Liver (tissue), 9 donors: Measurements from ENCODE around the gene FOXN4. TPM values are rescaled to one million over a fixed set of nuclear protein-coding genes. Genes with fewer than 3 reads are reported as not detected.

Experiments
- DNase-seq: peaks from one replicate; pipeline ENCODE4 v3.0.0-alpha.2; 2017; ENCODE audit warnings: low spot score
- H3K27ac ChIP-seq, 2 donors: one replicate each; pipeline ENCODE4 v1.7.0; 2013; ENCODE audit warnings: inconsistent platforms in 2 of 2, low read length in 2 of 2, control low read depth in 1 of 2, low read depth in 1 of 2, mild to moderate bottlenecking in 1 of 2
- H3K27me3 ChIP-seq, 4 donors: one replicate each; pipeline versions ENCODE4 v1.6.1 to v1.7.0; 2013; ENCODE audit warnings: low read length in 3 of 4, inconsistent platforms in 1 of 4, mild to moderate bottlenecking in 1 of 4, moderate library complexity in 1 of 4; ENCODE audit not compliant: control insufficient read depth in 4 of 4, insufficient read depth in 4 of 4
- H3K36me3 ChIP-seq, 4 donors: one replicate each; pipeline versions ENCODE4 v1.6.1 to v1.7.0; 2013; ENCODE audit warnings: low read length in 3 of 4, mild to moderate bottlenecking in 3 of 4, low read depth in 1 of 4, moderate library complexity in 1 of 4; ENCODE audit not compliant: control insufficient read depth in 4 of 4, insufficient read depth in 3 of 4
- H3K4me1 ChIP-seq, 4 donors: one replicate each; pipeline versions ENCODE4 v1.6.1 to v1.7.0; 2013; ENCODE audit warnings: low read length in 3 of 4, mild to moderate bottlenecking in 3 of 4, moderate library complexity in 1 of 4; ENCODE audit not compliant: control insufficient read depth in 4 of 4, insufficient read depth in 4 of 4
- H3K4me3 ChIP-seq, 3 donors: one replicate each; pipeline versions ENCODE4 v1.6.1 to v1.7.0; 2013; ENCODE audit warnings: low read length in 3 of 3, control low read depth in 1 of 3, low read depth in 1 of 3, mild to moderate bottlenecking in 1 of 3
- H3K9ac ChIP-seq, 2 donors: one replicate each; pipeline ENCODE4 v1.7.0; 2013; ENCODE audit warnings: low read length in 2 of 2, mild to moderate bottlenecking in 2 of 2, moderate library complexity in 2 of 2, control low read depth in 1 of 2, low read depth in 1 of 2
- H3K9me3 ChIP-seq, 4 donors: one replicate each; pipeline versions ENCODE4 v1.6.1 to v1.7.0; 2013; ENCODE audit warnings: low read length in 3 of 4; ENCODE audit not compliant: control insufficient read depth in 4 of 4
- EGR1 ChIP-seq, 2 donors: IDR thresholded peaks; 2 replicates each; pipeline ENCODE4 v1.6.1; 2016 to 2018; ENCODE audit warnings: antibody characterized with exemption in 2 of 2, low read depth in 2 of 2
- FOXA1 ChIP-seq: IDR thresholded peaks from 2 replicates; pipeline ENCODE4 v1.6.1; 2016; ENCODE audit warnings: antibody characterized with exemption
- GABPA ChIP-seq, 2 donors: IDR thresholded peaks in 1 of 2; conservative IDR thresholded peaks in 1 of 2; 2 replicates each; pipeline ENCODE4 v1.6.1; 2016; ENCODE audit warnings: antibody characterized with exemption in 2 of 2, mild to moderate bottlenecking in 1 of 2, moderate library complexity in 1 of 2
- HNF4G ChIP-seq: IDR thresholded peaks from 2 replicates; pipeline ENCODE4 v1.6.1; 2016; ENCODE audit warnings: antibody characterized with exemption
- NR2F2 ChIP-seq: IDR thresholded peaks from 2 replicates; pipeline ENCODE4 v1.6.1; 2016; ENCODE audit warnings: antibody characterized with exemption
- RAD21 ChIP-seq, 2 donors: IDR thresholded peaks; 2 replicates each; pipeline ENCODE4 v1.6.1; 2016; ENCODE audit warnings: antibody characterized with exemption in 2 of 2, mild to moderate bottlenecking in 2 of 2
- RXRA ChIP-seq, 2 donors: IDR thresholded peaks; 2 replicates each; pipeline ENCODE4 v1.6.1; 2017 to 2018; ENCODE audit warnings: antibody characterized with exemption in 2 of 2, mild to moderate bottlenecking in 1 of 2
- SP1 ChIP-seq: IDR thresholded peaks from 2 replicates; pipeline ENCODE4 v1.6.1; 2018; ENCODE audit warnings: antibody characterized with exemption, mild to moderate bottlenecking
- YY1 ChIP-seq: IDR thresholded peaks from 2 replicates; pipeline ENCODE4 v1.6.1; 2016; ENCODE audit warnings: antibody characterized with exemption, mild to moderate bottlenecking
- WGBS: extraction: QIAGEN DNeasy Blood & Tissue Kit; methylation state at CpG from one replicate; pipeline ENCODE4 v1.1.7; 2013; 5-methylcytosine and 5-hydroxymethylcytosine counted together
- polyA plus RNA-seq, 2 donors: library from polyadenylated mRNA; stranded (reverse) in 1 of 2; unstranded in 1 of 2; fragments of 200-250 nt in 1 of 2; fragments of >200 nt in 1 of 2; fragmentation: Nextera tagmentation in 1 of 2; extraction: Ambion mirVana in 1 of 2; gene quantifications; one replicate each; pipeline versions ENCODE4 v1.2.1 to v1.2.3, GENCODE V29; 2013 to 2015
- total RNA-seq, 2 donors: library from RNA; depleted of rRNA; stranded (reverse); fragments of >200 nt; gene quantifications; one replicate each; pipeline ENCODE4 v1.2.3, GENCODE V29; 2014
- TF ChIP-seq, protein P1 (sequence below): IDR thresholded peaks from 2 replicates; pipeline ENCODE4 v1.6.1; 2016; ENCODE audit warnings: antibody characterized with exemption, mild to moderate bottlenecking
- TF ChIP-seq, protein P2 (sequence below): IDR thresholded peaks from 2 replicates; pipeline ENCODE4 v1.6.1; 2016; ENCODE audit warnings: antibody characterized with exemption
- TF ChIP-seq, protein P3 (sequence below): IDR thresholded peaks from 2 replicates; pipeline ENCODE4 v1.6.1; 2016; ENCODE audit warnings: antibody characterized with exemption
- donor health status: healthy.
- donor health status: healthy.
- donor health status: healthy.
- donor health status: healthy.
- donor health status: healthy.

FOXN4 gene
- total and polyA plus RNA-seq, 4 donors = not detected

DNA sequence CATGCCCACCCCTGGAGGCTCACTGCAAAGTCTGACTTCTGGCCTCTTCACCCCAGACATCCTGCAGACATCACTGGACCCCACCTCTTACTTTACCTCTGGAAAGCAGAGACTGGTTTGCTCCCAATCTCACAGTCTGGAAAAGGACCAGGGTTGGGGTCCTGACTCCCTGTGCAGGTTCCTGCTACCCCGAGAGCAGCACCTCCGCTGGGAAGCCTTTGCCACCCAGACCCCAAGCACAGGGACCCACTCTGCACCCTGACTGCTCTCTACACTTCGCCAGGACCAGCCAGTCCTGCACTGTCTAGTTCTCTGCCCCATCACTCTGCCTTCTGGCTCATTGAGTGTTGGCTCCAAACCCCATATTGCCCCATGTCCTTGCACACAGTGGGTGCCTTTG lies 16.0 kb downstream of the FOXN4 start:
- peaks cover 0 to 3% (median 0%) of the 10 kb centered on the region in 4 donors for H3K4me1 ChIP-seq
- H3K27me3 ChIP-seq = no peaks in the 10 kb centered on the region
- H3K36me3 ChIP-seq = no peaks in the 10 kb centered on the region
- no peak overlapping the region for H3K4me3 ChIP-seq
- H3K9me3 ChIP-seq = no peaks in the 10 kb centered on the region
- no peak for TF ChIP-seq FOXA1
- TF ChIP-seq, protein P1, sequence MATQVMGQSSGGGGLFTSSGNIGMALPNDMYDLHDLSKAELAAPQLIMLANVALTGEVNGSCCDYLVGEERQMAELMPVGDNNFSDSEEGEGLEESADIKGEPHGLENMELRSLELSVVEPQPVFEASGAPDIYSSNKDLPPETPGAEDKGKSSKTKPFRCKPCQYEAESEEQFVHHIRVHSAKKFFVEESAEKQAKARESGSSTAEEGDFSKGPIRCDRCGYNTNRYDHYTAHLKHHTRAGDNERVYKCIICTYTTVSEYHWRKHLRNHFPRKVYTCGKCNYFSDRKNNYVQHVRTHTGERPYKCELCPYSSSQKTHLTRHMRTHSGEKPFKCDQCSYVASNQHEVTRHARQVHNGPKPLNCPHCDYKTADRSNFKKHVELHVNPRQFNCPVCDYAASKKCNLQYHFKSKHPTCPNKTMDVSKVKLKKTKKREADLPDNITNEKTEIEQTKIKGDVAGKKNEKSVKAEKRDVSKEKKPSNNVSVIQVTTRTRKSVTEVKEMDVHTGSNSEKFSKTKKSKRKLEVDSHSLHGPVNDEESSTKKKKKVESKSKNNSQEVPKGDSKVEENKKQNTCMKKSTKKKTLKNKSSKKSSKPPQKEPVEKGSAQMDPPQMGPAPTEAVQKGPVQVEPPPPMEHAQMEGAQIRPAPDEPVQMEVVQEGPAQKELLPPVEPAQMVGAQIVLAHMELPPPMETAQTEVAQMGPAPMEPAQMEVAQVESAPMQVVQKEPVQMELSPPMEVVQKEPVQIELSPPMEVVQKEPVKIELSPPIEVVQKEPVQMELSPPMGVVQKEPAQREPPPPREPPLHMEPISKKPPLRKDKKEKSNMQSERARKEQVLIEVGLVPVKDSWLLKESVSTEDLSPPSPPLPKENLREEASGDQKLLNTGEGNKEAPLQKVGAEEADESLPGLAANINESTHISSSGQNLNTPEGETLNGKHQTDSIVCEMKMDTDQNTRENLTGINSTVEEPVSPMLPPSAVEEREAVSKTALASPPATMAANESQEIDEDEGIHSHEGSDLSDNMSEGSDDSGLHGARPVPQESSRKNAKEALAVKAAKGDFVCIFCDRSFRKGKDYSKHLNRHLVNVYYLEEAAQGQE = no peak
- no peak for TF ChIP-seq RXRA (IDR thresholded peaks at IDR 0.05)
- TF ChIP-seq, protein P2, sequence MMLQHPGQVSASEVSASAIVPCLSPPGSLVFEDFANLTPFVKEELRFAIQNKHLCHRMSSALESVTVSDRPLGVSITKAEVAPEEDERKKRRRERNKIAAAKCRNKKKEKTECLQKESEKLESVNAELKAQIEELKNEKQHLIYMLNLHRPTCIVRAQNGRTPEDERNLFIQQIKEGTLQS = no peak
- no peak for TF ChIP-seq NR2F2
- no peak for TF ChIP-seq SP1
- TF ChIP-seq GABPA (IDR thresholded peaks at IDR 0.05 in 1 of 2, conservative IDR thresholded peaks at IDR 0.05 in 1 of 2) = no peak
- TF ChIP-seq RAD21 (IDR thresholded peaks at IDR 0.05) = no peak
- TF ChIP-seq HNF4G = no peak
- TF ChIP-seq, protein P3, sequence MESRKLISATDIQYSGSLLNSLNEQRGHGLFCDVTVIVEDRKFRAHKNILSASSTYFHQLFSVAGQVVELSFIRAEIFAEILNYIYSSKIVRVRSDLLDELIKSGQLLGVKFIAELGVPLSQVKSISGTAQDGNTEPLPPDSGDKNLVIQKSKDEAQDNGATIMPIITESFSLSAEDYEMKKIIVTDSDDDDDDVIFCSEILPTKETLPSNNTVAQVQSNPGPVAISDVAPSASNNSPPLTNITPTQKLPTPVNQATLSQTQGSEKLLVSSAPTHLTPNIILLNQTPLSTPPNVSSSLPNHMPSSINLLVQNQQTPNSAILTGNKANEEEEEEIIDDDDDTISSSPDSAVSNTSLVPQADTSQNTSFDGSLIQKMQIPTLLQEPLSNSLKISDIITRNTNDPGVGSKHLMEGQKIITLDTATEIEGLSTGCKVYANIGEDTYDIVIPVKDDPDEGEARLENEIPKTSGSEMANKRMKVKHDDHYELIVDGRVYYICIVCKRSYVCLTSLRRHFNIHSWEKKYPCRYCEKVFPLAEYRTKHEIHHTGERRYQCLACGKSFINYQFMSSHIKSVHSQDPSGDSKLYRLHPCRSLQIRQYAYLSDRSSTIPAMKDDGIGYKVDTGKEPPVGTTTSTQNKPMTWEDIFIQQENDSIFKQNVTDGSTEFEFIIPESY = no peak
- no peak overlapping the region for H3K27ac ChIP-seq
- no peak for DNase-seq
- H3K9ac ChIP-seq = no peak overlapping the region
- WGBS = 79% methylated on average over 3 of the region's 3 CpGs

DNA sequence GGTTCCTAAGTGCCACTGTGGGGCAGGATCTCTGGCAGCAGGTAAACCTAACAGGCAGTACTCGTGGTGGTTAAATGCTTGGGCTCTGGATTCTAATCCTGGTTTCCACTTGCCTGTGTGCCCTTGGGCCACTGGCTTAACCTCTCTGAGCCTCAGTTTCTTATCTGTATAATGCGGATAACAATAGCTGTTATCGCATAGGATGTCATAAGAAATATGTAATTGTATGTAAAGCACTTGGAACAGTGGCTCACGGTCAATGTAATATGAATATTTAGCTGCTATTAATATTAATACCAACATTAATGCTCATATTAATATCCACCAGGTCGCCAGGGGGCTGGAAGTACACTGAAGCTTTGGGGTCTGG lies 16.8 kb downstream of the FOXN4 start:
- no peaks in the 10 kb centered on the region for H3K9me3 ChIP-seq
- 90% methylated on average over 5 of the region's 5 CpGs for WGBS
- H3K9ac ChIP-seq = no peak overlapping the region
- H3K4me3 ChIP-seq = no peak overlapping the region
- DNase-seq = no peak
- peaks cover 0 to 3% (median 0%) of the 10 kb centered on the region in 4 donors for H3K4me1 ChIP-seq
- H3K27me3 ChIP-seq = no peaks in the 10 kb centered on the region
- no peaks in the 10 kb centered on the region for H3K36me3 ChIP-seq
- H3K27ac ChIP-seq = no peak overlapping the region
- TF ChIP-seq SP1 (no peak), GABPA (IDR thresholded peaks at IDR 0.05 in 1 of 2, conservative IDR thresholded peaks at IDR 0.05 in 1 of 2) (no peak), YY1 (no peak), EGR1 (IDR thresholded peaks at IDR 0.05; ENCODE audit: low read depth in 2 of 2) (no peak), RAD21 (IDR thresholded peaks at IDR 0.05) (no peak)
- TF ChIP-seq, protein P3 = no peak
